Vagina (tissue), 2 donors: Measurements from ENCODE around the gene SESTD1.

Source experiments
- CTCF ChIP-seq, 3 experiments: fragments of 450-650 bp in 2 of 3; fragments of 200-600 bp in 1 of 3; sonication (generic) in 1 of 3; IDR thresholded peaks; one replicate each; pipeline ENCODE4 v1.5.1; 2017 to 2019; ENCODE audit warnings: antibody characterized with exemption in 3 of 3, mild to moderate bottlenecking in 2 of 3, moderate library complexity in 2 of 3
- POLR2AphosphoS5 ChIP-seq, 2 donors: sonication (generic); formaldehyde crosslinking; IDR thresholded peaks; one replicate each; pipeline ENCODE4 v1.9.0; 2017; ENCODE audit warnings: antibody characterized with exemption in 2 of 2, mild to moderate bottlenecking in 2 of 2, low read depth in 1 of 2; ENCODE audit not compliant: insufficient read depth in 1 of 2

GRCh38 chr2:179193759-179194394 is 70.8 kb downstream of the SESTD1 start:
- TF ChIP-seq CTCF (IDR thresholded peaks at IDR 0.05) (no peak), POLR2AphosphoS5 (IDR thresholded peaks at IDR 0.05; ENCODE audit: insufficient read depth in 1 of 2, low read depth in 1 of 2) (no peak)
